NCI-H2196 treated with DMSO at 0.1 percent for 48 hours (cell line): ENCODE measurements around the gene PCOLCE2.
"Not testable (repeated sequence)": the region's sequence is repeated elsewhere in the genome, so short reads cannot be mapped to it uniquely, and the experiment has no call there.

Experiments
- DNase-seq: peaks from one replicate; lab custom pipeline; 2025; ENCODE audit not compliant: unreplicated experiment; lab: John Stamatoyannopoulos, UW

The PCOLCE2 gene

DNA sequence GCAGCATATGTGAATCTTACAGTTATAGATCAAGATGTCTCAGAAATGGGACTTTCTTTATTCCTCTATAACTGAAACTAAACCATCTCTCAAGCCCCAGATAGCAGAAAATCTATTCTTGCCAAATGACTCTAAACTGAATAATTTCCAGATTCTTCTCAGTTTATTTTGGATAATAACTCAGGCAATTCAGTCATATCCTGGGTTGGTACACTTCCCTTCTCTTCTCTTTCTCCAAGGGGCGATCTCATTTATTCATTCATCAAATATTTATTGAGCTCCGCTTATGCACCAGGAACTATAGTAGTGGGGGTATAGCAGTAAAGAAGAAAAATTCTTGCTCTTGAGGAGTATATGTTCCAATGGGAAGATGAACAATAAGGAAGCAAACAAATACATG, 13.5 kb upstream of the PCOLCE2 start:
- DNase-seq: no peak

DNA sequence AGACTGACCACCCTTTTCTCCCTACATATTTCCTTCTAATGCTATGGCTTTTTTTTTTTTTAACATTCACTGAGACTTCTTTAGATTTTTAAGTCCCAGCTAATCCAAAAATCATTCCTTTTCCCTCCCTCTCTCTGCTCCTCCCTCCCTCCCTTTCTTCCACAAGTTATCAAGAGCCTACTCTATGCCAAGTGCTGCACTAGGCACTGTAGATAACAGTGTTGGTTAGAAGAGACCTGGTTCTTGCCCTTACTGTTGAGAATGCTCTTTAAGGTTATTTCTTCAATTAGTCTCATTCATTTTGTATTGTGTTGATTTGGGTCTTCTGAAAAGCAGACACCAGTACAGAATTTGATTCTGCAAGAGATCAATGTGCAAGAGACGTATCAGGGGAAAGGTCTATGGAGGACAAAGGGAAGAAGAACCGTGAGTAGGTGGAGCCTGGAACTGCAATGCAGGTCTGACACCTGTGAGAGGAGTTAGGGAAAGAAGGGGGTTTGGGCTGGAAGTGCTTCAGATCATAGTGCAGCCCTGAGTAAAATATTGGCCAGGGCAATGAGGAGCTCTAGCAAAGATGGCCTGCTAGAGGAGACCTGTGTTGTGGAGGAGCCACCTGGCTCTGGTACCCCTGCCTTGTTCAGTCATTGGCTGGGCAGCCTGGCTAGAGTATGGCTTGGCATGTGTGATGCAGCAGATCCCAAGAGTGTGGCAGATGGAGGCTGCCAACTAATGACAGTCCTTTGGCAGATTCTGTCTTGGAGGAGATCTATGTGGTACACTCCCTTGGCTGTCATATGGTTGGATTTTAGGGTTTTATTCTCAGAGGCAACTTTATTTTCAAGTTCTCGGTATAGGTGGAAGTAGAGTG, 9.7 kb upstream of the PCOLCE2 start:
- no peak for DNase-seq

DNA sequence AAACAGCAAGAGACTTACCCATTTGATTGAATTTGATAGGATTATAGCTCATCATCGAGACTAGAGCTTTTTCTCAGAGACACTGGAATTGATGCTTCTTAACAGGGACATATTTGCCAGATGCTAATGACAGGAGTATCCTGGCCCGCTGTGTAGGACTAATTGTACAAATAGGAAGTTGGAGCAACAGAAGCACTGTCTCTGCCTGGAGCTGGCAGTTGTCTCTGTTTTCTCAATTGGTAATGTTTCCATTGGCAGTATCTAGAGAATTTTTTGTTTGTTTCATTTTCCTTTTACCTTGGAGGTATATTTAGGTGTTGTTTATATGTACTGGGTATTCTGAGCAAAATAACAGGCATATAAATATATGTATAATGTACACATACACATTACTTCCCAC, 8.9 kb upstream of the PCOLCE2 start:
- DNase-seq: no peak

DNA sequence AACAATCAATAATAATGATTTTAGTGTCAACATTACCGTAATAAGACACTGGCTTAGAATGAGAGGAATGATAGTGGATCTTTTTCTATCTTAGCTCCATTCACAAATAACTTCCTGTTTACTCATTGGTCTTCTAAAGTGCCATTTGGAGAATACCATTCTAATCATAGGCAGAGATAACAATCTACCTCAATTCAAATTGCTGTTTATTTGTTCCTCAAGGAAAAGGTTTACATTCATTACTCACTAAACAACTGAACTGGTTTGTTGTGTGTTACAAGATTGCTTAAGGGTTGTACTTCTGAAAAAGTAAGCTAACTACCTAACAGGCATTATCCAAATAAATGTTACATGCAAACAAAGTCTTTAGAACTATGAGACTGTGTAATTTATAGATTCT, 8.1 kb upstream of the PCOLCE2 start:
- DNase-seq: no peak

DNA sequence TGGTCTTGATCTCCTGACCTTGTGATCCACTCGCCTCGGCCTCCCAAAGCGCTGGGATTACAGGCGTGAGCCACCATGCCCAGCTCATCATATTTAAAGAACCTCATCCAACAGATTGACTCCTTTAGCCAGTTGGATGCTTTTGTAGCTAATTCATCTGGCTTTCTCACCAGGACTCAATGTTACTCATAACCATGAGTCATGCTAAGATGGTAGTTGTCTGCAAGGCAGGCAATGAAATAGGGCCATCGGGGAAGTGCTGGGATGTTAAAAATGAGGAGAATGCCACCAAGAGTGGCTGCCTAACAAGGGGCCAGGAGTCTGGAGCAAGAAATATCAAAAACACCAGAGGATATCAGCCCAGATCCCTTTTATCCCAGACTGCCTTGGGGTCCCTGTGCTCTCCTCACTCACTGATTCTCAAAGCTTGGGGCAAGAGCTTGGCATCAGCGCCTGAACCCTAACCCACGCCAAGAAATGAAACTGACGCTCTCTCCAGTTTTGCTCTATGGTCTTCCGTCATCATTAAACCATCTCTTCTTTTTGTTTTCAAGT, 7.4 kb upstream of the PCOLCE2 start:
- DNase-seq: no peak

DNA sequence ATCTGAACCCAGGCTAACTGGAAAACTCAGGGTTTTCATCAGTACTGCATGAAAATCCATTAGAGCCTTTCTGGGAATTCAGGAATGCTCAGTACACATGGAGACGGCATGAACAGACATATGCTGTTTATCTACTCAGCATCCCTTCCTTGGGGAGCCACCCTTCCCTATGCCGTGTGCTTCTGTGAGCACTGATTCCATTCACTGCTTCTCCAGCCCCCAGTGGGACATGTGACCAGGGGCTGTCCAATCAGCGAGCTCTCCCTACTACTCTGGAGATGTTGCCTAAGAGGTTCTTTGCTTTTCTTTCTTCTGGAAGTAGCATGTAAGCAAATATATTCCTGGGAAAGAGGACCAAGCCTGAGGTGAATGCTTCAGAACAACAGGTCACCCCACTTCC, 5.6 kb upstream of the PCOLCE2 start:
- no peak for DNase-seq

DNA sequence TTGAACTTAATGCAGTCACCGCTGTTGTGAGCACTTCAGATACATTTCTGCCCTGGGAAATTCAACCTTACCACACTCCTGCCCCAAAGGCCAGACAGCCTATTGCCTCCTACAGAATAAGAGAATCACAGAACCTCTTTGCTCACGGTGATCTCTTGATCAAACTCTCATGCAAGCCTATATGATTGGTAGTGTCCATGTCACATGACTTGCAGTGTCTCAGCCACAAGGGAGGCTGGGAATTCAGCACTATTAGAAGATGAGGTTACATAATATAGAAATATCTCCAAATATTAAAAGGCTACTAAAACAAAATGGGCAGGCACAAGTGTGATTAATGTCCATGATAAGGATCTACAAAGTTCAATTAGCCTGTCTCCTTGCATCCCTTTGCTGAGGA, 3.8 kb upstream of the PCOLCE2 start:
- DNase-seq: no peak

DNA sequence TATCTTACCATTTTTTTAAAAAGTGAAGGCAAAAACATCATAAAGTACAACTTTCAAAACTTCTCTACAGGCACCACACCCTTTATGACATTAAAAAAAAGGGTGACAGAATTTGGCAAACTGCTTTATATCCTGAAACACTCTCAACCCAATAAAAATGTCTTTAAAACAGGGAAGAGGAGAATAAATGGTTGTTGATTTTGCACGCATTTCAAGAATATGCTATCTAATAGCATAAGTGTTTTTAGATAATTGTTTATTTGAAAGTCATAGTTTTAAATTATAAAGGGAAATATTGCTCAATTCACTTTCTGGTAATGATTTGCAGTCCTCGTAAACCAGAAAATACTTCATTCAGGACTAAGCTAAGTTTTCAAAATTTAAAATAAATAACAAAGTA, 1.7 kb upstream of the PCOLCE2 start:
- no peak for DNase-seq

DNA sequence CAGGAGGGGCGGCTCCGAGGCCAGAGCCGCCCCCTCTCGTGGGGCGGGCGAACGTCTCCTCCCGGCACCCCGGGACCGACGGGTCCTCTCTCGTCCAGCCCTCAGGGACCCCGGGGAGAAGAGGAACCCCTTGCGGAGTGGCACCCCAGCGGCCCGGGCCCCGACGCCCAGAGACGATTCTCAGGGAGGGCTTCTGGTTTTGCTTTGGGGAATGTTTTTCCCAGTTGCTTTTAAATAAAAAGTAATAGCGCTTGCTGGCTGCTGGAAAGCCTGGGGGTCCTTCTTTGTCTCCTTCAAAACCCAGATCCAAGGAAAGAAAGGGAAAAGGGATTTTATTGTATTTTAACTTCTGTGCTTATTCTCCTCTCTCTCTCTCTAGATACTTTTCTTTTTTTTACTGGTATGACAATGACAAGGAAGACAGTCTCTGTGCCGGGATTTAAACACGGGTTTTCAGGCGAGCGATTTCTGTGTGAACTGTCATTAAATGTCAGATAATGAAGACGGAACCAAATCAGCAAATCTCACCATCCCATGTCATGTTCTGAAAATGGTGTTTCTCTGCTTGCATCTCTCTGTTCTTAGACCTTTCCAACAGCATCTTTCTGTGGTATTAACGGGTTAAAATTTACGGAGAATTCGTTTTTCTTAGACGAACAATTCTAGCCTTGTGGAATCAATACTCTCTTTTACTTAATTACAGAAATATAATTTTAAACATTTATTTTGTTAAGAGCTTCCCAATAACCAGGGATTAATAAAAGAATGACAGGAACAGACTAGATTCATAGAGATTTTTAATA, 530 bp upstream of the PCOLCE2 start:
- no peak for DNase-seq

DNA sequence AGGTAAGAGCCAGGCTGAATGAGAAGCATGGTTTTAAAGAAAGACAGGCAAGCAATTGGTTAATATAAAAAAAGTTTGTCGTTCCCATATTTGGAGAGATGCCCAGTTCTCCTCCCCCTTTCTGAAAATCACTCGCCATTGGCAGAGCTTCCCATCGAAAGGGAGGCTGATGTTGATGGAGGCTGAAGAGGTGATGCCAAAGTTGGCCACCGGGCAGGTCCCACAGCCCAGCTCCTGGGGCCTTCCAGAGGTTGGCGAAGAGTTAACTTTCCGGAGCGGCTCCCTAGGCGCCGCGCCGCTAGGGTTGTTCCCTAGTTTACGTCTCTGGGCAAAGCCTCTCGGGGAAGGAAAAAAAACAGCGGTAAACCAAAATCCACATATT, 793 bp downstream of the PCOLCE2 start:
- DNase-seq: peak; percentile 36

DNA sequence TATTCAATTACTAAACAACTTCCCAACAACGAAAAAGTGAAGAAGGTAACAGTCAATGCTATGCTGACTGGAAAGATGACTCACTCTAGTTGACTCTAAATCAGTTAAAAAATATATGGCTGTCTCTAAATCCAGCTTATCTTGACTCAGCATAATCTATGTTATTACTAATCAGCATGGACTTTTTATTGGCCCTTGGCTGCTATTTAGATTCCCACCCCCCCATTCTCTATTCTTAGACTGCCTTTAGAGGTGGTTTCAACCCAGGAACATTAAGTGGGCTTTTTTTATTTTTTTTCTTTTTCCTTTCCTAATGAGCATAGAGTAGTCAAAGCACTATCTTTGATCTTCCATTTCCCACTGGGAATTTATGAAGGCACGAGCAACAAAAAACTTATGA, 1.9 kb downstream of the PCOLCE2 start:
- no peak for DNase-seq

DNA sequence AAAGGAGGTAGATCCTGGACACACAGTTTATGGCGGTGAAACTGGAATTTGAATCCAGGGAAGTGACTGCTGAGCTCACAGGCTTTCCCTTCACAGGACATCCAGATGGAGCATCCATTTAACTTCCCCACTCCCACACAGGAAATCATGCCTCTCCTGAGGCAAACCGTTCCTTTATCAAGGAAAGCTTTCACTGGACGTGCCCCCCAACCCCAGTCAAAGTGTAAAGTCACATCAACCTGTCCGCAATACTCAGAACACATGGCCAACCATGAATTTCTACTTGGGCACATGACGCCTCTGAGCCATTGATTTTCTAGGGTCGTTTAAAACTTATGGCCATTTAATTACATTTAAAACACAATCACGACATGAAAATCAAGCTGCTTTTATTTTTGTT, 2.9 kb downstream of the PCOLCE2 start:
- no peak for DNase-seq

DNA sequence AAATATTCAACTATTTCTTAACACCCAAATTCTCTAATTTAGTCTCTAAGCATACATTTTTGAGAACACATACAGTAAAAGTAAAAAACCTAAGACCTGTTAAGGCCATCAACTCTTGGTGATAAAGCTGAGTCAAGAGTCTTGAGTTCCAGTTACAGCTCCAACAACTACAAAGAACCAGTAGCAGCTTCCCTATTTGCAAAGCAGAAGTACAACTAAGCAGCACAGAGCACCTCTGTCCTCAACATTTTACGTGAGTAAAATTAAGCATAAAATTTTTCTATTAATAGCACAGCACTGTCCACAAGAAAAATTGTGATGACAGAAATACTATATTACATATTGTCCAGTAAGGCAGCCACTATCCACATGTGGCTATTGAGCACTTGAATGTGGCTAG, 4.4 kb downstream of the PCOLCE2 start:
- DNase-seq: no peak

DNA sequence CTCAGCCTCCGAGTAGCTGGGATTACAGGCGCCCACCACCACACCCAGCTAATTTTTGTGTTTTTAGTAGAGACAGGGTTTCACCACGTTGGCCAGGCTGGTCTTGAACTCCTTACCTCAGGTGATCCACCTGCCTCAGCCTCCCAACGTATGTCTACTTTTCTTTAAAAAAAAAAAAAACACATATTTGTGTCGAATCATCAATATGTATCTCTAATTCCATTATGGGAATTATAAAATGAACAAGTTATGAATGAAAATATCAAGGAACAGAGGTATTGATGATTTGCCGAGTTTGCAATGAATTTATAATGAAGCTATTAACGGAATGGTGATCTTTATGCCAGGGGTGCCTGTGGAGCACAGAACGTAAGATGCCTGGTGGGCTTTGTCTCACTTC, 5.3 kb downstream of the PCOLCE2 start:
- DNase-seq: not testable (repeated sequence)

DNA sequence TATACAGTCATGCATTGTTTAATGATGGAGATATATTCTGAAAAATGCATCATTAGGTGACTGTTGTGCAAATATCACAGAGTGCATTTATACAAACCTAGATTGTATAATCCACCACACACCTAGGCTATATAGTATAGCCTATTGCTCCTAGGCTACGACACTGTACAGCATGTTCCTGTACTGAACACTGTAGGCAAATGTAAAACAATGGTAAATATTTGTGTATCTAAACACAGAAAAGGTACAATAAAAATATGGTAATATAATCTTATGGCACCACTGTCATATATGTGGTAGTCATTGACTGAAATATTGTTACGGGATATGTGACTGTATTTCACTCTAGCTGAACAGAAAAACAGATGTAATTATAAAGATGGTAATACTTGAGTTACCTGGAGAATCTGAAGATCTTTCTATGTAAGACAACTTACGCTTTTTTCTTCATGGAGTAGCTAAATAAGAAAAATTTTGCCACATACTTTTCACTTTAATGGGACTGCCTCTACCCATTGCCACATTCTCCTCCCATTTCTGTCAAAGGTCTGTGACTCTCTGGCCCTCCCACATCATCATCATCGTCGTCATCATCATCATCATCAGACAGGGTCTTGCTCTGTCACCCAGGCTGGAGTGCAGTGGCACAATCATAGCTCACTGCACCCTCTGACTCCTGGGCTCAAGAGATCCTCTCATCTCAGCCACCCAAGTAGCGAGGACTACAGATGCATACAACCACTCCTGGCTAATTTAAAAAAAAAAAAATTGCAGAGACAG, 7.2 kb downstream of the PCOLCE2 start:
- no peak for DNase-seq

DNA sequence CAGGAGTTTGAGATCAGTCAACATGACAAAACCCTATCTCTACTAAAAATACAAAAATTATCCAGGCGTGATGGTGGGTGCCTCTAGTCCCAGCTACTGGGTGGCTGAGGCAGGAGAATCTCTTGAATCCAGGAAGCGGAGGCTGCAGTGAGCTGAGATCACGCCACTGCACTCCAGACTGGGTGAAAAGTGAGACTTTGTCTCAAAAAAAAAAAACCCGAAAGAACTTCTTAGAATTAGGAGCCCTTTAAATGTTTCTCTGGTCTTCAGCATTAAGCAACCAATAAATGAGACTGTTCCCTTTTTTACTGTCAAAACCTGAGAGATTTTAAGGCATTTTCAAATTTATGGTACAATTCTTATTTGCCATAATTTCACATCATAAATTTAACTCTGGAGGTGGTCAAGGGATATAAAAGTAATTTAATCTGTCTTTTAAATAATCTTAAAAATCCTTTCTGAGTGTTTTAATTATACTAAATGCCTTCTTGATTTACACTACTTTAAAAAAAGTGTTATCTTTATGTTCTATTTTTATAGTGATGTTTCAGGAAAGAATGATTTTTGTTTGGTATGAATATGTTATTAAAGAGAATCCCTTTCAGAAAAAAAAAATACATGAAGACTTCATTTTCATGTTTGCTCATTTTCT, 10.1 kb downstream of the PCOLCE2 start:
- DNase-seq: no peak

DNA sequence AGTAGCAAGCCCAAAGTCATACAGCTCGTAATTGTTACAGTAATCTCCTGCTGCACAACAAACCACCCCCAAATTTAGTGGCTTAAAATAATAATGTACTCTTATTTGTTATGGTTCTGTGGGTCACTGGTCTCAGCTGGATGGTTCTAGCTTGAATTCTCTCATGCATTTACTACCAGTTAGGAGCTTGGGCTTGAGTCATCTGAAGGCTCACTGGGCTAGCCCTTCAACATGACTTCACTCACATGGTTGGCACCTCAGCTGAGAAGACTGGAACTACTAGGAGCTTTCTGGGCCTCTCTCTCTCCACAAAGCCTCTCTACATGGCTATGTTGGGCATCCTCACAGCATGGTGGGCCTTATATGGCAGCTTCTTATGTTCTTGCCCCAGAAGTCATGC, 12.5 kb downstream of the PCOLCE2 start:
- DNase-seq: no peak

DNA sequence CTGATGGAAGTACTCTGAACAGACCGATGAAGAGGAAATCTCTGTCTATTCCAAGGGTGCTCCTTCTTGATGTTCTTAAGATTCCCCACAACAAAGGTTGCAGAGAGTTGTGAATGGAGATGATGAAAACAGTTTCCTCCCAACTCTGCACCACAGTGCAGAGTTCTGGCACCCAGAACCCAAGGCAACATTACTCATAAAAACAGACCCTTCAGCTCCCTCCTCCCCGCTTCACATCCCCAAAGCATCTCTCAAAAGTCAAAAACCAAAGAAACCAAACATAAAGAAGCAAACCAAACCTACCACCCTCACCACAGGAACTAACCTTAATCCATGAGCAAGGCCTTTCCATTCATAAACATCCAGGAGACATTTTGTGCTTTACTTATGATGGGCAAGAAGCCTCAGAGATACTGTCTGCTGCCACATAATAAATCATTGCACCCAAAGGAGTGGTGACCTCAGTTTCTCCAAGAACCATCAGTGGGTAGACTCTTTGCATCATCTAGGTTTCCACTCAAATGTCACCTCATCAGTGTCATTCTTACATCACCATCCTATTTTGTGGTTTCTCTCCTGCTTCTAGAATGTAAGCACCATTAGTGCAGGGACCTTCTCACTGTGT, 13.2 kb downstream of the PCOLCE2 start:
- DNase-seq: no peak

DNA sequence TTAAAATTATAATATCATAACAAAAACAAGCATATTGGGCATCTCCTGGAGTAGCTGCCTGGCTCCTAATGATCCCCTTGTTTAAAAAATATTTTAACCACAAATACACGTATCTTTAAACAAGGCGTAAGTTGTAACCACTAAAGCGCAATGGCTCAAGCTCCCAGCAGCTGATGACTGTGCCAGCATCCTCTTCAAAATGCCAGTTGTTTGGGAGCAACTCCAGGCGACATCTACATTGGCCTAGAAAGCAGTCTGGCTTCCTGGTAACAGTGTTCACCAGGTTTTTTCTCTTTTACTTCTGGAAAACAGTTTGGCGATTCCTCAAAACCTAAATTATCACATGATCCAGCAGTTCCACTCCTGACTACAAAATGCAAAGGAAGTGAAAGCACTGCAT, 13.8 kb downstream of the PCOLCE2 start:
- DNase-seq: no peak

DNA sequence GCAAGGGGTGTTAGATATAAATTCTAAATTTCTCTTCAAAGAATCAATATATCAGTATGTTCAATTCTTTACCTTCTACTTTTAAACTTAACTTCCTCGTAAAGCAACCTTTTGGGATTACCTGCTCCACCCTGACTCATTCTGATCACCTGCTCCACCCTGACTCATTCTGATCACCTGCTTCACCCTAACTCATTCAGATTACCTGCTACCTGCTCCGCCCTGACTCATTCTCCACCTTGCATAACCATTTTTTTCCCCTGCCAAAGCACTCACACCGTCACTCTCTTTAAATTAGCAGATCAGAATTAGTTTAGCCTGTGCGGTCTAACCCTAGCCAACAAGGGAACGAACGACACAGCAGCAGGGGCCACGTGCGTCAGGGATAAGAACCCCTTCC, 20.5 kb downstream of the PCOLCE2 start:
- DNase-seq: not testable (repeated sequence)
